NCI-H82 treated with DMSO at 0.1 percent for 48 hours (cell line): ENCODE measurements around the gene ABHD12.
"Not testable (repeated sequence)": the region's sequence is repeated elsewhere in the genome, so short reads cannot be mapped to it uniquely, and the experiment has no call there.

ENCODE experiments used
- DNase-seq: peaks from one replicate; lab custom pipeline; 2025; ENCODE audit not compliant: unreplicated experiment; lab: John Stamatoyannopoulos, UW

ABHD12 gene

GRCh38 chr20:25390538-25391528 is at the start of gene ABHD12:
Gene ABHD12 (minus strand): TSS chr20:25390835. CDS start chr20:25390703, 132 bp downstream.
- peak; percentile 88 for DNase-seq

GRCh38 chr20:25439328-25439727 is 48.7 kb upstream of the ABHD12 start:
- DNase-seq = no peak

- no peak for DNase-seq
Observed at GRCh38 chr20:25437153-25437581, 46.5 kb upstream of the ABHD12 start.

GRCh38 chr20:25424536-25424935 is 33.9 kb upstream of the ABHD12 start:
- no peak for DNase-seq

- DNase-seq = no peak
Observed at GRCh38 chr20:25422032-25422431, 31.4 kb upstream of the ABHD12 start.

- DNase-seq = no peak
Observed at GRCh38 chr20:25421102-25421501, 30.5 kb upstream of the ABHD12 start.

- no peak for DNase-seq
Observed at GRCh38 chr20:25418776-25419175, 28.1 kb upstream of the ABHD12 start.

- no peak for DNase-seq
Observed at GRCh38 chr20:25408890-25409289, 18.3 kb upstream of the ABHD12 start.

- no peak for DNase-seq
Observed at GRCh38 chr20:25408170-25408547, 17.5 kb upstream of the ABHD12 start.

GRCh38 chr20:25407311-25408169 is 16.9 kb upstream of the ABHD12 start, which contains the start of gene GINS1:
Gene GINS1 (plus strand): TSS chr20:25407673. CDS start chr20:25407821, 148 bp downstream.
- peak; percentile 83 for DNase-seq

- no peak for DNase-seq
Observed at GRCh38 chr20:25402583-25402982, 11.9 kb upstream of the ABHD12 start.

GRCh38 chr20:25400291-25400732 is 9.7 kb upstream of the ABHD12 start:
- not testable (repeated sequence) for DNase-seq

GRCh38 chr20:25399037-25399430 is 8.4 kb upstream of the ABHD12 start:
- peak; percentile 65 for DNase-seq

GRCh38 chr20:25398376-25399036 is 7.9 kb upstream of the ABHD12 start:
- DNase-seq = no peak

GRCh38 chr20:25397821-25398220 is 7.2 kb upstream of the ABHD12 start:
- DNase-seq = no peak

GRCh38 chr20:25397096-25397495 is 6.5 kb upstream of the ABHD12 start:
- DNase-seq = no peak

GRCh38 chr20:25394996-25395395 is 4.4 kb upstream of the ABHD12 start:
- no peak for DNase-seq

GRCh38 chr20:25394276-25394675 is 3.6 kb upstream of the ABHD12 start:
- DNase-seq = no peak

GRCh38 chr20:25389858-25390537 is 637 bp downstream of the ABHD12 start:
- no peak for DNase-seq

GRCh38 chr20:25389401-25389857 is 1.2 kb downstream of the ABHD12 start:
- no peak for DNase-seq
